ENCODE measurements around the gene ATXN7L3. TPM values are rescaled to one million over a fixed set of nuclear protein-coding genes. Genes with fewer than 3 reads are reported as not detected.

ATXN7L3 gene
- polyA plus RNA-seq, 2 of the 4 experiments (the other 2 are of a cell fraction), result 60.5 to 72.7 TPM

GRCh38 chr17:44207743-44208142 is 8.1 kb upstream of the ATXN7L3 start:
- no peak overlapping the region for H3K4me3 ChIP-seq
- ATAC-seq, result no peak
- POLR2A ChIA-PET, result interaction anchor here (1.3 to 3.0 kb wide), 3 partner anchors 14 to 125 kb away, joined by 3 to 10 read pairs (median 3); partner anchors contain the start of gene TMUB2
- CTCF ChIA-PET, result interaction anchor here (0.6 to 9.4 kb wide), 7 partner anchors 9 to 156 kb away, joined by 3 to 159 read pairs (median 5); partner anchors contain the start of genes FAM171A2, SLC25A39 and UBTF
- peaks cover 47% of the 10 kb centered on the region for H3K4me1 ChIP-seq
- no peak overlapping the region for H3K4me2 ChIP-seq
- no peaks in the 10 kb centered on the region for H3K9me3 ChIP-seq
- no peak for DNase-seq (ENCODE audit: low read depth in 1 of 2, low spot score in 1 of 2)
- TF ChIP-seq MAFK (IDR thresholded peaks at IDR 0.05; ENCODE audit: partially characterized antibody), result no peak
- no peak for TF ChIP-seq ATOH8 (CRISPR knock-in tag; IDR thresholded peaks at IDR 0.05; ENCODE audit: low read depth)
- no peak for TF ChIP-seq JUN (IDR thresholded peaks at IDR 0.05)
- no peak for TF ChIP-seq HOXB13 (CRISPR knock-in tag; IDR thresholded peaks at IDR 0.05; ENCODE audit: low read depth)
- TF ChIP-seq PHF8 (IDR thresholded peaks at IDR 0.05; ENCODE audit: borderline replicate concordance, low read depth), result no peak
- TF ChIP-seq BCL3 (IDR thresholded peaks at IDR 0.05), result no peak
- TF ChIP-seq ZFP36 (IDR thresholded peaks at IDR 0.05; ENCODE audit: borderline replicate concordance, partially characterized antibody), result no peak
- TF ChIP-seq, protein P1, sequence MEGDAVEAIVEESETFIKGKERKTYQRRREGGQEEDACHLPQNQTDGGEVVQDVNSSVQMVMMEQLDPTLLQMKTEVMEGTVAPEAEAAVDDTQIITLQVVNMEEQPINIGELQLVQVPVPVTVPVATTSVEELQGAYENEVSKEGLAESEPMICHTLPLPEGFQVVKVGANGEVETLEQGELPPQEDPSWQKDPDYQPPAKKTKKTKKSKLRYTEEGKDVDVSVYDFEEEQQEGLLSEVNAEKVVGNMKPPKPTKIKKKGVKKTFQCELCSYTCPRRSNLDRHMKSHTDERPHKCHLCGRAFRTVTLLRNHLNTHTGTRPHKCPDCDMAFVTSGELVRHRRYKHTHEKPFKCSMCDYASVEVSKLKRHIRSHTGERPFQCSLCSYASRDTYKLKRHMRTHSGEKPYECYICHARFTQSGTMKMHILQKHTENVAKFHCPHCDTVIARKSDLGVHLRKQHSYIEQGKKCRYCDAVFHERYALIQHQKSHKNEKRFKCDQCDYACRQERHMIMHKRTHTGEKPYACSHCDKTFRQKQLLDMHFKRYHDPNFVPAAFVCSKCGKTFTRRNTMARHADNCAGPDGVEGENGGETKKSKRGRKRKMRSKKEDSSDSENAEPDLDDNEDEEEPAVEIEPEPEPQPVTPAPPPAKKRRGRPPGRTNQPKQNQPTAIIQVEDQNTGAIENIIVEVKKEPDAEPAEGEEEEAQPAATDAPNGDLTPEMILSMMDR (IDR thresholded peaks at IDR 0.05), result no peak
- no peak for TF ChIP-seq CEBPB (IDR thresholded peaks at IDR 0.05)
- TF ChIP-seq FOSB (CRISPR knock-in tag; IDR thresholded peaks at IDR 0.05), result no peak
- no peak for TF ChIP-seq ELK1 (IDR thresholded peaks at IDR 0.05; ENCODE audit: low read depth, low read length)
- TF ChIP-seq NPAS2 (CRISPR knock-in tag; IDR thresholded peaks at IDR 0.05; ENCODE audit: borderline replicate concordance), result no peak
- no peak for TF ChIP-seq MYC (IDR thresholded peaks at IDR 0.05; ENCODE audit: borderline replicate concordance, low read length)
- no peak for TF ChIP-seq RARB (CRISPR knock-in tag; IDR thresholded peaks at IDR 0.05)
- no peak for TF ChIP-seq NFE2L2 (conservative IDR thresholded peaks at IDR 0.05; ENCODE audit: low read length)
- TF ChIP-seq RFX5 (IDR thresholded peaks at IDR 0.05), result no peak
- TF ChIP-seq CHD2 (IDR thresholded peaks at IDR 0.05; ENCODE audit: low read length, partially characterized antibody), result no peak
- no peak for TF ChIP-seq HOXB5 (CRISPR knock-in tag; IDR thresholded peaks at IDR 0.05)
- no peak for TF ChIP-seq TFCP2L1 (CRISPR knock-in tag; IDR thresholded peaks at IDR 0.05)
- no peak overlapping the region for H3K27ac ChIP-seq
- FAIRE-seq, result no peak
- 89% methylated on average over 5 of the region's 5 CpGs for WGBS (ENCODE audit: missing lambda C conversion rate)

DNA sequence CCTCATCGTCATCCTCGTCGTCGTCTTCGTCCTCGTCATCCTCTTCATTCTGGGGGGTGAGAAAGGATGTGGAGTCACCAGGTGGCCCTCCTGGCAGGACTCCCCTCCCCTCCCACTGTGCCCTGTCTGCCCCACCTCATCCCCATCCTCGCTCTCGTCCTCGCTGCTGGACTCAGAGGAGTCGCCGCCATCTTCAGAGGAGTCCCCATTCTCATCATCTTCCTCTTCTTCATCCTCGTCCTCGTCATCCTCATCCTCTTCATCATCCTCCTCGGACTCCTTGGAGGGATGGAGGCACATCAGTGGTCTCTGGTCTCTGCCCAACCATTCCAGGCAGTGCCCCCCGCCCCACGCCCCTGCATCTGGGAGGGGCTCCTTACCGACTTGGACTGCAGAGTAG is 7.6 kb upstream of the ATXN7L3 start:
- DNase-seq (ENCODE audit: low read depth in 1 of 2, low spot score in 1 of 2), result no peak
- no peak overlapping the region for H3K4me2 ChIP-seq
- no peak for FAIRE-seq
- H3K9me3 ChIP-seq, result no peaks in the 10 kb centered on the region
- POLR2A ChIA-PET, result interaction anchor here (1.3 to 3.0 kb wide), 2 partner anchors 14 to 125 kb away, joined by 3 to 10 read pairs; no protein-coding TSS in a partner anchor
- CTCF ChIA-PET, result interaction anchor here (0.6 to 9.4 kb wide), 10 partner anchors 14 to 316 kb away, joined by 3 to 159 read pairs (median 6); partner anchors contain the start of genes FAM171A2, GRN, SLC25A39 and UBTF
- no peak overlapping the region for H3K4me3 ChIP-seq
- peaks cover 47% of the 10 kb centered on the region for H3K4me1 ChIP-seq
- TF ChIP-seq CHD4 (IDR thresholded peaks at IDR 0.05; ENCODE audit: borderline replicate concordance) (no peak), CHD2 (IDR thresholded peaks at IDR 0.05; ENCODE audit: low read length, partially characterized antibody) (no peak), GATA3 (IDR thresholded peaks at IDR 0.05; ENCODE audit: borderline replicate concordance) (no peak), CBX2 (IDR thresholded peaks at IDR 0.05; ENCODE audit: borderline replicate concordance, low read depth) (no peak), USF2 (IDR thresholded peaks at IDR 0.05) (no peak), BCL3 (IDR thresholded peaks at IDR 0.05) (no peak), TFCP2L1 (CRISPR knock-in tag; IDR thresholded peaks at IDR 0.05) (no peak), MAFK (IDR thresholded peaks at IDR 0.05; ENCODE audit: partially characterized antibody) (no peak), HOXA7 (CRISPR knock-in tag; IDR thresholded peaks at IDR 0.05) (no peak), JUN (IDR thresholded peaks at IDR 0.05) (no peak), ZC3H11A (IDR thresholded peaks at IDR 0.05) (no peak), ZSCAN20 (CRISPR knock-in tag; IDR thresholded peaks at IDR 0.05) (no peak), PBX3 (IDR thresholded peaks at IDR 0.05) (no peak)
- no peak for ATAC-seq
- no peak overlapping the region for H3K27ac ChIP-seq
- WGBS (ENCODE audit: missing lambda C conversion rate), result 94% methylated on average over 17 of the region's 17 CpGs
